MM.1S (cell line): ENCODE data around the gene TMEM212.

Experiments used
- CTCF ChIP-seq: fragments of 300-600 bp; sonication (generic); IDR thresholded peaks from 2 replicates; pipeline ENCODE4 v1.5.1; 2016; ENCODE audit warnings: antibody characterized with exemption, low read length, mixed read lengths
- EZH2 ChIP-seq: fragments of 300-600 bp; sonication (generic); optimal IDR thresholded peaks from 2 replicates; pipeline ENCODE3; 2017; ENCODE audit warnings: low read depth, mild to moderate bottlenecking, antibody characterized with exemption, low read length, mixed read lengths
- EZH2phosphoT487 ChIP-seq: fragments of 300-600 bp; sonication (generic); IDR thresholded peaks from 2 replicates; pipeline ENCODE4 v1.6.1; 2018; ENCODE audit warnings: antibody characterized with exemption, low read length

DNA sequence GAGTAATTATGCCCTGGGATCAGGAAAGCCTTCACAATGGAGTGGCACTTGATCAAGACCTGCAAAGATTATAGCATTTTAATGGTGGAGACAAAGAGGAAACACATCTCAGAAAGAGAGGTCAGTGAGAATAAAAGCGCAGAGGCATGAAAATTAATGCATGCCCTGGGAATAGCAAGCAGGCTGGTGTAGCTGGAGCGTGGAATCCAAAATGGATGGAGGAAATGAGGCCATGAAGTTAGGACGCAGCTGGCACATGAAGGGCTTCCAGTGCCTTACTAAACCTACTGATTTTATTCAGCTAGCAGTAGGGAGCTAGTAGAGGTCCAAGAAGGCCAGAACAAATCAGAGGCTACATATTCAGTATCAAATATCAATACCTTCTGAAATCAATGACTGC, 38.1 kb downstream of the TMEM212 start:
- TF ChIP-seq CTCF, result no peak
- no peak for TF ChIP-seq EZH2
- TF ChIP-seq EZH2phosphoT487, result no peak
